Measurements from ENCODE around the gene C10orf71. TPM values are rescaled to one million over a fixed set of nuclear protein-coding genes. Genes with fewer than 3 reads are reported as not detected.

C10orf71 gene
- total RNA-seq, 1 donor, result not detected

DNA sequence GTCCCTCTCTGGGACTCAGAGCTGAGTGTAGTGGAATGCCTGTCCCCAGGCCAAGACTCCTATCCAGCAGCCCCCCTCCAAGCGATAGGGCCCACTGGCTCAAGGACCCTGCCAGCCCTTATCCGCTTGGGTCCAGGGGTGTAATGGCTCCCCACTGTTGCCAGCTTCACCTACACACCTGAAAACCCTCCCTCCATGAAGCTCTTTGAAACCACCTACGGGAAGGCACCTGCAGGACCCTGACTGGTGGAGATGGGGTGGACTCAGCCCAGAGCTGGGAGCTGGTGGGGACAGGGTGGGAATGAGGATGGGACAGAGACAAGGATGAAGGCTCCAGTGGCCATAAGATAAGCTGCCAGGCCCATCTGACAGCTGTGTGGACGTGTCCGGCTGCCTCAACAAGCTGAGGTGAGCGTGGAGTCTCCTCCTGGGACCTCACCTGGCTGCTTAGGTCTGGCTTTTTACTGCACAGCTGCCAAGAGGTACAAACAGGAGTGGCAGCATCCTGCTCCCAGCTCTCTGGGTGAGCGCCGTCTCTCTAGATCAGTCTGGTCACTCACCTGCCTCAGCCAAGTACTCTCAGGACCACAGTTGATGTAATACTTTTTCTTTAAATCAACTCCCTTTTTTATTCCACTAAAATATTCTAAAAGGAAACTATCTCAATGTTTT, 55.1 kb downstream of the C10orf71 start:
- TF ChIP-seq, protein P1, sequence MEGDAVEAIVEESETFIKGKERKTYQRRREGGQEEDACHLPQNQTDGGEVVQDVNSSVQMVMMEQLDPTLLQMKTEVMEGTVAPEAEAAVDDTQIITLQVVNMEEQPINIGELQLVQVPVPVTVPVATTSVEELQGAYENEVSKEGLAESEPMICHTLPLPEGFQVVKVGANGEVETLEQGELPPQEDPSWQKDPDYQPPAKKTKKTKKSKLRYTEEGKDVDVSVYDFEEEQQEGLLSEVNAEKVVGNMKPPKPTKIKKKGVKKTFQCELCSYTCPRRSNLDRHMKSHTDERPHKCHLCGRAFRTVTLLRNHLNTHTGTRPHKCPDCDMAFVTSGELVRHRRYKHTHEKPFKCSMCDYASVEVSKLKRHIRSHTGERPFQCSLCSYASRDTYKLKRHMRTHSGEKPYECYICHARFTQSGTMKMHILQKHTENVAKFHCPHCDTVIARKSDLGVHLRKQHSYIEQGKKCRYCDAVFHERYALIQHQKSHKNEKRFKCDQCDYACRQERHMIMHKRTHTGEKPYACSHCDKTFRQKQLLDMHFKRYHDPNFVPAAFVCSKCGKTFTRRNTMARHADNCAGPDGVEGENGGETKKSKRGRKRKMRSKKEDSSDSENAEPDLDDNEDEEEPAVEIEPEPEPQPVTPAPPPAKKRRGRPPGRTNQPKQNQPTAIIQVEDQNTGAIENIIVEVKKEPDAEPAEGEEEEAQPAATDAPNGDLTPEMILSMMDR (IDR thresholded peaks at IDR 0.05; ENCODE audit: insufficient read depth, low read length), result no peak
- no peak for DNase-seq (ENCODE audit: low read depth)
- H3K4me3 ChIP-seq (ENCODE audit: low read depth, low read length), result no peak overlapping the region

DNA sequence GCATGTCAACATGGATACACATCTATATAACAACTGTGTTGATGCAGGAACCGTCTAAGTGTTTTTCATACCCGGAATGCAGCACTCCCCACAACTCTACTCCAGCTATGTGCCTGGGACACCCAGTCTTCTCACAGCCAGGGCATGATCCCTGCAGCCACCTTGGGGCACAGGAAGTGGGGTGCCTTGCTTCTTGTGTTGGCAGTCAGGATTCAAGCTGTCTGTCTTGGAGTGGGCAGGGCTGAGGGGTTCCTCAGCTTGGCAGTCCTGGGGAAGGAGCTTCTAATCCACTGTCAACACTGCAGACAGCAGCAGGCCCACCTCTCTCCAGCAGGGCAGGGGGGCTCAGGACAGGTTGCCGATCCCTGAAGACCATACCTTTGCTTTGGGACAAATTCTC, 55.6 kb downstream of the C10orf71 start:
- H3K4me3 ChIP-seq (ENCODE audit: low read depth, low read length), result no peak overlapping the region
- TF ChIP-seq, protein P1 (IDR thresholded peaks at IDR 0.05; ENCODE audit: insufficient read depth, low read length), result no peak
- DNase-seq (ENCODE audit: low read depth), result no peak

DNA sequence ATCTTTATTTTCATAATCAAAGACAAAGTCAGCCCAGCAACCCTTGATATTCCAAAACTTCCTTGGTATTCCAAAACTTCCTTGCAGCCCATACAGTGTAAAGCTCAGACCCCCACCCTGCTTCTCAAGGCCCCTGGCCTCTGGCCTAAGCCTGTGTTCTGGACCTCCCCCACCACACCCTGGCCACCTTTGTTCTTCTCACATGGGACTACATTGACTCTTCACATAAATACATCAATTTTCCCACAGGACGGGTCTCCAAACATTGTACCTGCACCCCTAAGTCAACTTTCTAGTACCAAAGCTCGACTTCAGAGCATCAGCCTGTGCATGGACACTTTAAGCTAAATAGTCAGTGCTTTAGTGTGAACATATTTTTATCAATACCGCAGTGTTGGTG, 56.3 kb downstream of the C10orf71 start:
- DNase-seq (ENCODE audit: low read depth), result no peak
- TF ChIP-seq, protein P1 (IDR thresholded peaks at IDR 0.05; ENCODE audit: insufficient read depth, low read length), result no peak
- H3K4me3 ChIP-seq (ENCODE audit: low read depth, low read length), result no peak overlapping the region

GRCh38 chr10:49356181-49356580, 57.2 kb downstream of the C10orf71 start:
- no peak overlapping the region for H3K4me3 ChIP-seq (ENCODE audit: low read depth, low read length)
- DNase-seq (ENCODE audit: low read depth), result no peak
- TF ChIP-seq, protein P1 (IDR thresholded peaks at IDR 0.05; ENCODE audit: insufficient read depth, low read length), result no peak

GRCh38 chr10:49356944-49357343, 58.0 kb downstream of the C10orf71 start:
- DNase-seq (ENCODE audit: low read depth), result no peak
- TF ChIP-seq, protein P1 (IDR thresholded peaks at IDR 0.05; ENCODE audit: insufficient read depth, low read length), result no peak
- H3K4me3 ChIP-seq (ENCODE audit: low read depth, low read length), result no peak overlapping the region

GRCh38 chr10:49357910-49358309, 58.9 kb downstream of the C10orf71 start:
- no peak for DNase-seq (ENCODE audit: low read depth)
- no peak overlapping the region for H3K4me3 ChIP-seq (ENCODE audit: low read depth, low read length)
- TF ChIP-seq, protein P1 (IDR thresholded peaks at IDR 0.05; ENCODE audit: insufficient read depth, low read length), result no peak

Measured in fibroblast of the aortic adventitia (primary cell).